Neural cell (in vitro differentiated cells): Measurements from ENCODE around the gene CLCN4. TPM values are rescaled to one million over a fixed set of nuclear protein-coding genes. Genes with fewer than 3 reads are reported as not detected.

Source experiments
- H2AFZ ChIP-seq: fragments of 200-600, 300-800 bp; sonication (generic), shearing (Covaris generic); 2 replicates; pipeline ENCODE4 v1.6.0; 2014; ENCODE audit warnings: low read depth, mild to moderate bottlenecking, antibody characterized with exemption, low read length, moderate library complexity
- H3F3A ChIP-seq: fragments of 200-600 bp; shearing (Covaris generic); 2 replicates; pipeline ENCODE4 v1.6.1; 2016; ENCODE audit warnings: mild to moderate bottlenecking, moderate library complexity, mixed read lengths, antibody characterized with exemption, low read length; ENCODE audit not compliant: insufficient read depth, poor library complexity, severe bottlenecking
- H3K27ac ChIP-seq: fragments of 200-600, 300-800 bp; sonication (generic), shearing (Covaris generic); 2 replicates; pipeline ENCODE4 v1.5.1; 2014; ENCODE audit warnings: mild to moderate bottlenecking, low read length, moderate library complexity
- H3K27me3 ChIP-seq: fragments of 300-800, 200-600 bp; sonication (generic), shearing (Covaris generic); 2 replicates; pipeline ENCODE4 v1.6.0; 2014; ENCODE audit warnings: mild to moderate bottlenecking, low read depth, low read length, moderate library complexity; ENCODE audit not compliant: insufficient read depth
- H3K36me3 ChIP-seq: fragments of 300-800, 200-600 bp; sonication (generic), shearing (Covaris generic); 2 replicates; pipeline ENCODE4 v1.5.1; 2014; ENCODE audit warnings: mild to moderate bottlenecking, antibody characterized with exemption, low read length, moderate library complexity; ENCODE audit not compliant: insufficient read depth
- H3K4me2 ChIP-seq: fragments of 300-800, 200-600 bp; sonication (generic), shearing (Covaris generic); 2 replicates; pipeline ENCODE4 v1.6.0; 2014; ENCODE audit warnings: mild to moderate bottlenecking, low read length
- H3K4me3 ChIP-seq: fragments of 300-800, 200-600 bp; sonication (generic), shearing (Covaris generic); 2 replicates; pipeline ENCODE4 v1.5.1; 2014; ENCODE audit warnings: mild to moderate bottlenecking, low read length, moderate library complexity
- H3K79me2 ChIP-seq: fragments of 200-600 bp; shearing (Covaris generic); replicated peaks from 2 replicates; pipeline ENCODE4 v1.6.0; 2014; ENCODE audit warnings: mild to moderate bottlenecking, low read length, moderate library complexity; ENCODE audit not compliant: insufficient read depth
- H3K9ac ChIP-seq: fragments of 300-800, 200-600 bp; sonication (generic), shearing (Covaris generic); 2 replicates; pipeline ENCODE4 v1.6.1; 2016; ENCODE audit warnings: mild to moderate bottlenecking, low read length, mixed read lengths
- H3K9me2 ChIP-seq: fragments of 200-600 bp; shearing (Covaris generic); 2 replicates; pipeline ENCODE4 v1.6.1; 2016; ENCODE audit warnings: mild to moderate bottlenecking, low read length, mixed read lengths; ENCODE audit not compliant: insufficient read depth
- H3K9me3 ChIP-seq: fragments of 200-600, 300-800 bp; sonication (generic), shearing (Covaris generic); 2 replicates; pipeline ENCODE4 v1.6.1; 2016; ENCODE audit warnings: mild to moderate bottlenecking, mixed run types, low read length, moderate library complexity, mixed read lengths
- H4K20me1 ChIP-seq: fragments of 200-600 bp; shearing (Covaris generic); 2 replicates; pipeline ENCODE4 v1.6.1; 2016; ENCODE audit warnings: mild to moderate bottlenecking, mixed run types; ENCODE audit not compliant: insufficient read depth
- EP300 ChIP-seq: fragments of 450-650 bp; conservative IDR thresholded peaks from 2 replicates; pipeline ENCODE4 v1.6.1; 2014; ENCODE audit warnings: antibody characterized with exemption, mild to moderate bottlenecking, moderate library complexity; ENCODE audit not compliant: poor library complexity, severe bottlenecking
- EZH2 ChIP-seq: fragments of 200-600, 300-800 bp; shearing (Covaris generic), sonication (generic); IDR thresholded peaks from 2 replicates; pipeline ENCODE4 v1.6.1; 2014; ENCODE audit warnings: antibody characterized with exemption, low read length, borderline replicate concordance, mild to moderate bottlenecking; ENCODE audit not compliant: insufficient read depth, poor library complexity, severe bottlenecking
- MXI1 ChIP-seq: fragments of 450-650 bp; conservative IDR thresholded peaks from 2 replicates; pipeline ENCODE4 v1.6.1; 2014; ENCODE audit warnings: antibody characterized with exemption, mild to moderate bottlenecking; ENCODE audit not compliant: poor library complexity, severe bottlenecking
- POLR2AphosphoS5 ChIP-seq: IDR thresholded peaks from 2 replicates; pipeline ENCODE4 v1.6.1; 2012
- RAD21 ChIP-seq: fragments of 450-650 bp; conservative IDR thresholded peaks from 2 replicates; pipeline ENCODE4 v1.6.1; 2014; ENCODE audit warnings: antibody characterized with exemption, mild to moderate bottlenecking, moderate library complexity
- SMC3 ChIP-seq: fragments of 450-650 bp; conservative IDR thresholded peaks from 2 replicates; pipeline ENCODE4 v1.6.1; 2014; ENCODE audit warnings: antibody characterized with exemption, mild to moderate bottlenecking, moderate library complexity; ENCODE audit not compliant: poor library complexity
- TAF1 ChIP-seq: IDR thresholded peaks from 2 replicates; pipeline ENCODE4 v1.6.1; 2012; ENCODE audit warnings: low read depth
- polyA plus RNA-seq: library from polyadenylated mRNA; depleted of rRNA; stranded (reverse); fragments of >200 nt; gene quantifications from 2 replicates; pipeline ENCODE4 v1.2.3, GENCODE V29; 2014
- TF ChIP-seq, protein P1 (sequence below): fragments of 450-650 bp; IDR thresholded peaks from 2 replicates; pipeline ENCODE4 v1.5.1; 2014; ENCODE audit warnings: antibody characterized with exemption, mild to moderate bottlenecking, moderate library complexity; ENCODE audit not compliant: poor library complexity, severe bottlenecking
- TF ChIP-seq, protein P2 (sequence below): IDR thresholded peaks from 2 replicates; pipeline ENCODE4 v1.6.1; 2012; ENCODE audit warnings: borderline replicate concordance

The CLCN4 gene
- polyA plus RNA-seq, 1 donor from 2014 or later = 21.4 TPM

DNA sequence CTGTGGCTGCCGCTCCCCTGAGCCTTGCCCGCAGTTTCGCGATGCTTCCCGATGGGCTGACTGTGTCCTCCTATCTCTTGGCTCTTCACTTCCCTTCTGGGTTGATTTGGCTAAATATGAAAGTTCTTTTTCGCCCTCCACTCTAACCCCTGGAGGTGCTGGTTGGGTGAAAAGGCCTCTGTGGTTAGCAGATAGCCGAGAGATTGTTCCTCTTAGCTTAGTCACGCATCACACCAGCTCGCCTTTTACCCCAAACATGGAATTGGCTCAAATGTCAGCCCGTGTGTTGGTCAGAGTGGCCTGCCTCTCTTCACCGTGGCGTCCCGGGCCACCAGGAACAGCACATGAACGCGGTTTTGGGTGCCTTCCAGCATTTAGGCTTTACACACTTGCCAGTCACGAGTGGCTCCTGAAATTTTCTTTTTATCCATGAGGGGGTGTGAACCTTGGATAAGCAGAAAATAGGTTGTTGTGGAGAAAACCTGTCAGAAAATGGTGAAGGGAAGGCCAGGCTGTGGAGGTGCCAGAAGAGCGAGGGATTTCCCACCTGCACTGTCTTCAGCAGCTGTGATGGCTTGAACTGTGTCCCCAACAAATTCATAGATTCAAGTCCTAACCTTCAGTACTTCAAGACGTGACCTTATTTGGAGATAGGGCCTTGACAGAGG is 8.9 kb downstream of the CLCN4 start:
- H3K27ac ChIP-seq = no peak overlapping the region
- no peaks in the 10 kb centered on the region for H3K9me2 ChIP-seq
- no peaks in the 10 kb centered on the region for H3K9me3 ChIP-seq
- no peaks in the 10 kb centered on the region for H3K36me3 ChIP-seq
- H2AFZ ChIP-seq = no peak overlapping the region
- H3K4me2 ChIP-seq = no peak overlapping the region
- H4K20me1 ChIP-seq = no peaks in the 10 kb centered on the region
- no peak overlapping the region for H3K4me3 ChIP-seq
- H3K79me2 ChIP-seq = no peaks in the 10 kb centered on the region
- no peak for TF ChIP-seq EZH2
- TF ChIP-seq EP300 = no peak
- TF ChIP-seq, protein P1, sequence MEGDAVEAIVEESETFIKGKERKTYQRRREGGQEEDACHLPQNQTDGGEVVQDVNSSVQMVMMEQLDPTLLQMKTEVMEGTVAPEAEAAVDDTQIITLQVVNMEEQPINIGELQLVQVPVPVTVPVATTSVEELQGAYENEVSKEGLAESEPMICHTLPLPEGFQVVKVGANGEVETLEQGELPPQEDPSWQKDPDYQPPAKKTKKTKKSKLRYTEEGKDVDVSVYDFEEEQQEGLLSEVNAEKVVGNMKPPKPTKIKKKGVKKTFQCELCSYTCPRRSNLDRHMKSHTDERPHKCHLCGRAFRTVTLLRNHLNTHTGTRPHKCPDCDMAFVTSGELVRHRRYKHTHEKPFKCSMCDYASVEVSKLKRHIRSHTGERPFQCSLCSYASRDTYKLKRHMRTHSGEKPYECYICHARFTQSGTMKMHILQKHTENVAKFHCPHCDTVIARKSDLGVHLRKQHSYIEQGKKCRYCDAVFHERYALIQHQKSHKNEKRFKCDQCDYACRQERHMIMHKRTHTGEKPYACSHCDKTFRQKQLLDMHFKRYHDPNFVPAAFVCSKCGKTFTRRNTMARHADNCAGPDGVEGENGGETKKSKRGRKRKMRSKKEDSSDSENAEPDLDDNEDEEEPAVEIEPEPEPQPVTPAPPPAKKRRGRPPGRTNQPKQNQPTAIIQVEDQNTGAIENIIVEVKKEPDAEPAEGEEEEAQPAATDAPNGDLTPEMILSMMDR = no peak
- TF ChIP-seq, protein P2, sequence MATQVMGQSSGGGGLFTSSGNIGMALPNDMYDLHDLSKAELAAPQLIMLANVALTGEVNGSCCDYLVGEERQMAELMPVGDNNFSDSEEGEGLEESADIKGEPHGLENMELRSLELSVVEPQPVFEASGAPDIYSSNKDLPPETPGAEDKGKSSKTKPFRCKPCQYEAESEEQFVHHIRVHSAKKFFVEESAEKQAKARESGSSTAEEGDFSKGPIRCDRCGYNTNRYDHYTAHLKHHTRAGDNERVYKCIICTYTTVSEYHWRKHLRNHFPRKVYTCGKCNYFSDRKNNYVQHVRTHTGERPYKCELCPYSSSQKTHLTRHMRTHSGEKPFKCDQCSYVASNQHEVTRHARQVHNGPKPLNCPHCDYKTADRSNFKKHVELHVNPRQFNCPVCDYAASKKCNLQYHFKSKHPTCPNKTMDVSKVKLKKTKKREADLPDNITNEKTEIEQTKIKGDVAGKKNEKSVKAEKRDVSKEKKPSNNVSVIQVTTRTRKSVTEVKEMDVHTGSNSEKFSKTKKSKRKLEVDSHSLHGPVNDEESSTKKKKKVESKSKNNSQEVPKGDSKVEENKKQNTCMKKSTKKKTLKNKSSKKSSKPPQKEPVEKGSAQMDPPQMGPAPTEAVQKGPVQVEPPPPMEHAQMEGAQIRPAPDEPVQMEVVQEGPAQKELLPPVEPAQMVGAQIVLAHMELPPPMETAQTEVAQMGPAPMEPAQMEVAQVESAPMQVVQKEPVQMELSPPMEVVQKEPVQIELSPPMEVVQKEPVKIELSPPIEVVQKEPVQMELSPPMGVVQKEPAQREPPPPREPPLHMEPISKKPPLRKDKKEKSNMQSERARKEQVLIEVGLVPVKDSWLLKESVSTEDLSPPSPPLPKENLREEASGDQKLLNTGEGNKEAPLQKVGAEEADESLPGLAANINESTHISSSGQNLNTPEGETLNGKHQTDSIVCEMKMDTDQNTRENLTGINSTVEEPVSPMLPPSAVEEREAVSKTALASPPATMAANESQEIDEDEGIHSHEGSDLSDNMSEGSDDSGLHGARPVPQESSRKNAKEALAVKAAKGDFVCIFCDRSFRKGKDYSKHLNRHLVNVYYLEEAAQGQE = no peak
- no peak for TF ChIP-seq RAD21
- no peak for TF ChIP-seq SMC3
- TF ChIP-seq MXI1 = no peak
- TF ChIP-seq TAF1 = no peak
- TF ChIP-seq POLR2AphosphoS5 = no peak
- no peak overlapping the region for H3K9ac ChIP-seq
- no peaks in the 10 kb centered on the region for H3F3A ChIP-seq
- no peaks in the 10 kb centered on the region for H3K27me3 ChIP-seq

DNA sequence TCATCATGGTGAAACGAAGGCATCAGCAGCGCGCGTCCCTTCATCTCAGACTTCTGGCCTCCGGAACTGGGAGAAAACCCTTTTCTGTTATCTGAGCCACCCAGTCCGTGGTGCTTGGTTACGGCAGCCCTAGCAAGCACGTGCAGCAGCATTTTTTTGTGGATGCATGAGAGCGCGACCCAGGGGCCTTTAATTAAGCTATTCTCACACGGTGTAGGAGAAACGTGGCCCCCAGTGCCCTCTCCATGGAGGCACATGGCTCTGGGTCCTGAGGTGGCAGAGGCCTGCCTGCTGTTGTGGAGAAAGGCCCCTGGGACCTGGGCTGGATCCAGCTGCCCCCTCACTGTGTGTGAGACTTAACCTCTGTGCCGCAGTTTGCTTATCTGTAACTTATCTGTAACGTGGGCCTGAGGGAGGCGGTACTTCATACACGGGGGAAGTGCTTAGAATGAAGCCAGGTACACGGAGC is 9.5 kb downstream of the CLCN4 start:
- Histone ChIP-seq H2AFZ (no peak overlapping the region), H3K27ac (no peak overlapping the region), H3K9me3 (no peaks in the 10 kb centered on the region), H3K27me3 (no peaks in the 10 kb centered on the region), H3F3A (no peaks in the 10 kb centered on the region), H3K4me3 (no peak overlapping the region), H3K9ac (no peak overlapping the region), H4K20me1 (no peaks in the 10 kb centered on the region), H3K36me3 (no peaks in the 10 kb centered on the region), H3K9me2 (no peaks in the 10 kb centered on the region), H3K4me2 (no peak overlapping the region), H3K79me2 (no peaks in the 10 kb centered on the region)
- TF ChIP-seq SMC3 (no peak), MXI1 (no peak), TAF1 (no peak), EZH2 (no peak), POLR2AphosphoS5 (no peak), EP300 (no peak), RAD21 (no peak)
- TF ChIP-seq, protein P1 = no peak
- TF ChIP-seq, protein P2 = no peak
